Stomach (tissue), 4 donors: ENCODE results near the gene ACAD10.

ENCODE experiments used
- CTCF ChIP-seq, 7 experiments: fragments of 450-650 bp in 4 of 7; fragments of 200-600 bp in 3 of 7; sonication (generic) in 3 of 7; IDR thresholded peaks; one replicate each; pipeline ENCODE4 v1.5.1; 2016 to 2019; ENCODE audit warnings: antibody characterized with exemption in 7 of 7, control low read depth in 2 of 7, mild to moderate bottlenecking in 1 of 7
- POLR2A ChIP-seq, 4 donors: fragments of 450-650 bp; IDR thresholded peaks; one replicate each; pipeline ENCODE4 v1.6.1; 2016; ENCODE audit warnings: antibody characterized with exemption in 4 of 4, control low read depth in 2 of 4, mild to moderate bottlenecking in 1 of 4, moderate library complexity in 1 of 4
- POLR2AphosphoS5 ChIP-seq, 3 donors: sonication (generic); formaldehyde crosslinking; IDR thresholded peaks; one replicate each; pipeline ENCODE4 v1.6.1; 2016; ENCODE audit warnings: antibody characterized with exemption in 3 of 3

- TF ChIP-seq POLR2A (IDR thresholded peaks at IDR 0.05) = no peak
- no peak for TF ChIP-seq CTCF (IDR thresholded peaks at IDR 0.05)
- no peak for TF ChIP-seq POLR2AphosphoS5 (IDR thresholded peaks at IDR 0.05)
These were observed 61.5 kb downstream of the ACAD10 start for GRCh38 chr12:111747333-111747732.
